Endodermal cell (in vitro differentiated cells): ENCODE results near the gene DLL1. TPM values are rescaled to one million over a fixed set of nuclear protein-coding genes. Genes with fewer than 3 reads are reported as not detected.

Experiments
- DNase-seq: peaks from one replicate; pipeline ENCODE4 v3.0.0-alpha.2; 2017
- H3K27ac ChIP-seq: 2 replicates; pipeline ENCODE4 v1.5.1; 2013; ENCODE audit warnings: mild to moderate bottlenecking, low read depth, low read length, moderate library complexity
- H3K27me3 ChIP-seq: 2 replicates; pipeline ENCODE4 v1.6.1; 2013; ENCODE audit warnings: mild to moderate bottlenecking, low read length, moderate library complexity; ENCODE audit not compliant: insufficient read depth, control insufficient read depth, poor library complexity, severe bottlenecking
- H3K36me3 ChIP-seq: 2 replicates; pipeline ENCODE4 v1.7.0; 2013; ENCODE audit warnings: mild to moderate bottlenecking, low read length, moderate library complexity; ENCODE audit not compliant: control insufficient read depth, insufficient read depth
- H3K4me1 ChIP-seq: one replicate; pipeline ENCODE4 v1.7.0; 2013; ENCODE audit warnings: low read length; ENCODE audit not compliant: control insufficient read depth, insufficient read depth
- H3K4me3 ChIP-seq: 2 replicates; pipeline ENCODE4 v1.5.1; 2013; ENCODE audit warnings: mild to moderate bottlenecking, low read length, moderate library complexity
- H3K9ac ChIP-seq: 2 replicates; pipeline ENCODE4 v1.6.1; 2013; ENCODE audit warnings: mild to moderate bottlenecking, low read length, moderate library complexity; ENCODE audit not compliant: poor library complexity, severe bottlenecking; ENCODE audit errors: extremely low read depth
- H3K9me3 ChIP-seq: 2 replicates; pipeline ENCODE4 v1.6.1; 2013; ENCODE audit warnings: mild to moderate bottlenecking, low read length, moderate library complexity; ENCODE audit not compliant: control insufficient read depth
- H3K27ac Mint-ChIP-seq: 2 replicates; pipeline ENCODE4 v1.8.0; 2020; ENCODE audit warnings: mixed read lengths
- H3K27me3 Mint-ChIP-seq: 2 replicates; pipeline ENCODE4 v1.8.0; 2021; ENCODE audit warnings: mild to moderate bottlenecking, mixed read lengths; ENCODE audit not compliant: insufficient read depth
- H3K36me3 Mint-ChIP-seq: 2 replicates; pipeline ENCODE4 v1.8.0; 2020; ENCODE audit warnings: low read depth, mixed read lengths
- H3K4me1 Mint-ChIP-seq: 2 replicates; pipeline ENCODE4 v1.8.0; 2020; ENCODE audit warnings: mixed read lengths
- H3K4me3 Mint-ChIP-seq: 2 replicates; pipeline ENCODE4 v1.8.0; 2020; ENCODE audit warnings: mild to moderate bottlenecking, moderate library complexity, mixed read lengths
- H3K9me3 Mint-ChIP-seq: 2 replicates; pipeline ENCODE4 v1.8.0; 2020; ENCODE audit warnings: mild to moderate bottlenecking, mixed read lengths
- CTCF ChIP-seq: fragments of 200-600 bp; sonication (generic); conservative IDR thresholded peaks from 2 replicates; pipeline ENCODE4 v1.5.0; 2021; ENCODE audit warnings: antibody characterized with exemption, mild to moderate bottlenecking
- WGBS, 2 experiments: methylation state at CpG; one replicate each; pipeline versions ENCODE4 v1.1.5 to v1.1.7; 2013; ENCODE audit warnings: missing lambda C conversion rate in 2 of 2, mixed read lengths in 1 of 2; ENCODE audit not compliant: insufficient coverage in 1 of 2, insufficient read length in 1 of 2; 5-methylcytosine and 5-hydroxymethylcytosine counted together
- total RNA-seq, 2 donors: library from RNA; stranded (reverse); fragmentation: NEBNext Ultra II Directional in 1 of 2; extraction: Animal tissue kit (Norgen Biotek cat#: 25700) in 1 of 2; gene quantifications; 2 replicates in 1 of 2; 3 replicates in 1 of 2; pipeline ENCODE4 v1.2.1, GENCODE V29; 2021

DLL1 gene
- total RNA-seq, 2 donors from 2014 or later = 3.1 to 3.6 TPM

- no peaks in the 10 kb centered on the region for H3K9me3 ChIP-seq
- Mint-ChIP-seq H3K4me1 (peaks cover 20% of the 10 kb centered on the region), H3K27ac (no peak overlapping the region), H3K4me3 (no peak overlapping the region), H3K9me3 (no peaks in the 10 kb centered on the region), H3K27me3 (peaks cover 55% of the 10 kb centered on the region), H3K36me3 (peaks cover 10% of the 10 kb centered on the region)
- 88 to 92% methylated on average over 5 of the region's 5 CpGs for WGBS, 2 experiments
- no peaks in the 10 kb centered on the region for H3K36me3 ChIP-seq
- H3K4me3 ChIP-seq = no peak overlapping the region
- no peak for TF ChIP-seq CTCF
- H3K4me1 ChIP-seq = peaks cover 16% of the 10 kb centered on the region
- peaks cover 58% of the 10 kb centered on the region for H3K27me3 ChIP-seq
- DNase-seq = no peak
- no peak overlapping the region for H3K27ac ChIP-seq
- no peak overlapping the region for H3K9ac ChIP-seq
Observed at GRCh38 chr6:170285482-170285881, 5.4 kb downstream of the DLL1 start.

GRCh38 chr6:170284866-170285469 is 5.9 kb downstream of the DLL1 start:
- 93 to 99% methylated on average over 9 to 24 of the region's 24 CpGs for WGBS, 2 experiments

DNA sequence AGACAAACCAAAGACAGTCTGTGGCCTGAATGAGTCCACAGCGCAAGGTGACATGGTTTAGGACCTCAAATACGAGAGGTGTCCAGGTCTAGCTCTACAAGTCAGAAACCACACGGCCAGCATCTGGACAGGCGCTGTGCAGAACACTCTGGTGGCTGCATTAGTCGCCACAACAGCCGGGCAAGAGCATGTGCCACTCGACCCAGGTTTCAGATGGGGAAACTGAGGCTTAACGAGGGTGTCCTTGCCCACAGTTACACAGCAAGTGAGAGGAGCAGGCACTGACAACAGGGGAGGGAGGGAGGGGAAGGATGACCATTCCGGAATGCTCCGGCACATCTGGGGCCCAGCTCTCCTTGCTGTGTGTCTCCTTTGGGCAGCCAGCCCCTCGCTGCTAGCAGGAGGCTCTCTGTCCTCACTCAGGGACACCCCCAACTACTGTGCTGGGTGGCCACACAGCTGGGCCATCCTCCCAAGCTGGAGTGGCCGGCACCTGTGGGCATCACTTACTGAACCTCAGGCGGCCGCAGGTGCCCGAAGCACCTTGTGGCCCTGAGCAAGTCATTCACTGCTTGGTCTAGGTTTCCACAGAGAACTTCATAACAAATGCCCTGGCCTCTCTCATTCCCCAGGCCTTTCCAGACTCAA is 6.6 kb downstream of the DLL1 start:
- peaks cover 48% of the 10 kb centered on the region for H3K27me3 Mint-ChIP-seq
- H3K9me3 Mint-ChIP-seq = no peaks in the 10 kb centered on the region
- Histone ChIP-seq H3K27ac (no peak overlapping the region), H3K4me1 (peaks cover 16% of the 10 kb centered on the region), H3K9me3 (no peaks in the 10 kb centered on the region), H3K4me3 (no peak overlapping the region), H3K9ac (no peak overlapping the region), H3K36me3 (no peaks in the 10 kb centered on the region), H3K27me3 (peaks cover 46% of the 10 kb centered on the region)
- peak; percentile 38 for DNase-seq
- peaks cover 20% of the 10 kb centered on the region for H3K4me1 Mint-ChIP-seq
- WGBS, 2 experiments = 95 to 97% methylated on average over 9 to 15 of the region's 15 CpGs
- H3K36me3 Mint-ChIP-seq = peaks cover 10% of the 10 kb centered on the region
- H3K4me3 Mint-ChIP-seq = no peak overlapping the region
- no peak overlapping the region for H3K27ac Mint-ChIP-seq
- TF ChIP-seq CTCF = no peak

More at GRCh38 chr6:170284866-170285469, 5.9 kb downstream of the DLL1 start:
- peaks cover 53% of the 10 kb centered on the region for H3K27me3 ChIP-seq
- TF ChIP-seq CTCF = no peak
- H3K27ac ChIP-seq = no peak overlapping the region
- H3K36me3 ChIP-seq = no peaks in the 10 kb centered on the region
- Mint-ChIP-seq H3K4me3 (no peak overlapping the region), H3K27me3 (peaks cover 52% of the 10 kb centered on the region), H3K4me1 (peaks cover 20% of the 10 kb centered on the region), H3K9me3 (no peaks in the 10 kb centered on the region), H3K36me3 (peaks cover 10% of the 10 kb centered on the region), H3K27ac (no peak overlapping the region)
- H3K9me3 ChIP-seq = no peaks in the 10 kb centered on the region
- H3K4me1 ChIP-seq = peaks cover 16% of the 10 kb centered on the region
- H3K9ac ChIP-seq = no peak overlapping the region
- no peak overlapping the region for H3K4me3 ChIP-seq
- DNase-seq = peak; percentile 15
